Common myeloid progenitor, CD34-positive (primary cell): ENCODE measurements around the gene BTBD10.

Source experiments
- CTCF ChIA-PET: fragments of 350-600 bp; sonication (Branson Sonifier 250); formaldehyde crosslinking; loops from one replicate; lab custom pipeline; 2021; ENCODE audit warnings: antibody characterized with exemption; lab: Charles Lee
- POLR2A ChIA-PET: fragments of 350-600 bp; sonication (Branson Sonifier 250); formaldehyde crosslinking; loops from one replicate; lab custom pipeline; 2021; ENCODE audit warnings: antibody characterized with exemption; lab: Charles Lee
- DNase-seq, 3 donors: peaks; one replicate each; pipeline versions ENCODE4 v3.0.0 to v3.0.0-alpha.2; 2013
- H3K27ac ChIP-seq, 2 experiments: 1 replicate in 1 of 2; 2 replicates in 1 of 2; pipeline ENCODE4 v1.7.0; 2013; ENCODE audit warnings: inconsistent platforms in 2 of 2, low read length in 2 of 2, mild to moderate bottlenecking in 2 of 2, low read depth in 1 of 2, moderate library complexity in 1 of 2; ENCODE audit not compliant: severe bottlenecking in 2 of 2, insufficient read depth in 1 of 2, poor library complexity in 1 of 2
- H3K27me3 ChIP-seq, 5 experiments: replicated peaks in 2 of 5; 1 replicate in 3 of 5; 2 replicates in 2 of 5; pipeline versions ENCODE4 v1.6.1 to v1.7.0; 2013; ENCODE audit warnings: low read length in 4 of 5, mild to moderate bottlenecking in 2 of 5, moderate library complexity in 2 of 5, inconsistent platforms in 1 of 5; ENCODE audit not compliant: insufficient read depth in 5 of 5, control insufficient read depth in 4 of 5
- H3K36me3 ChIP-seq, 4 experiments: 1 replicate in 2 of 4; 2 replicates in 2 of 4; pipeline versions ENCODE4 v1.6.1 to v1.7.0; 2013; ENCODE audit warnings: low read length in 3 of 4, control low read depth in 1 of 4, mild to moderate bottlenecking in 1 of 4; ENCODE audit not compliant: control insufficient read depth in 4 of 4, insufficient read depth in 4 of 4
- H3K4me1 ChIP-seq, 4 experiments: 1 replicate in 3 of 4; 2 replicates in 1 of 4; pipeline versions ENCODE4 v1.6.1 to v1.7.1; 2013; ENCODE audit warnings: low read length in 3 of 4, mild to moderate bottlenecking in 3 of 4, control low read depth in 1 of 4, inconsistent platforms in 1 of 4, moderate library complexity in 1 of 4; ENCODE audit not compliant: control insufficient read depth in 4 of 4, insufficient read depth in 4 of 4; ENCODE audit errors: control extremely low read depth in 1 of 4
- H3K4me3 ChIP-seq, 7 experiments: 1 replicate in 4 of 7; 2 replicates in 3 of 7; pipeline versions ENCODE4 v1.5.1 to v1.7.0; 2013; ENCODE audit warnings: mild to moderate bottlenecking in 7 of 7, low read length in 6 of 7, moderate library complexity in 6 of 7, inconsistent platforms in 2 of 7, low read depth in 2 of 7, control low read depth in 1 of 7; ENCODE audit not compliant: insufficient read depth in 4 of 7, control insufficient read depth in 1 of 7; ENCODE audit errors: extremely low read depth in 1 of 7
- H3K9me3 ChIP-seq, 5 experiments: 1 replicate in 4 of 5; 2 replicates in 1 of 5; pipeline versions ENCODE4 v1.6.1 to v1.7.1; 2013; ENCODE audit warnings: low read length in 4 of 5, mild to moderate bottlenecking in 2 of 5, inconsistent platforms in 1 of 5, low read depth in 1 of 5, moderate library complexity in 1 of 5; ENCODE audit not compliant: control insufficient read depth in 4 of 5, insufficient read depth in 2 of 5; ENCODE audit errors: control extremely low read depth in 1 of 5
- WGBS: methylation state at CpG from one replicate; pipeline ENCODE4 v1.1.5; 2013; ENCODE audit not compliant: insufficient coverage; 5-methylcytosine and 5-hydroxymethylcytosine counted together

Gene BTBD10

GRCh38 chr11:13355191-13355590, 107.8 kb downstream of the BTBD10 start:
- POLR2A ChIA-PET = no interaction called here
- Histone ChIP-seq H3K4me1 (no peaks in the 10 kb centered on the region), H3K4me3 (no peak overlapping the region), H3K27me3 (no peaks in the 10 kb centered on the region), H3K27ac (no peak overlapping the region), H3K36me3 (peaks cover 0 to 6% (median 0%) of the 10 kb centered on the region in 4 experiments), H3K9me3 (no peaks in the 10 kb centered on the region)
- WGBS = 100% methylated on average over 4 of the region's 4 CpGs
- no peak for DNase-seq
- CTCF ChIA-PET = interaction anchor here (1.8 to 3.3 kb wide), 2 partner anchors 11 to 12 kb away, joined by 6 to 22 read pairs; no protein-coding TSS in a partner anchor

GRCh38 chr11:13354335-13354734, 108.7 kb downstream of the BTBD10 start:
- ChIA-PET CTCF (interaction anchor here (0.8 to 3.3 kb wide), 3 partner anchors 10 to 31 kb away, joined by 3 to 22 read pairs (median 4); no protein-coding TSS in a partner anchor), POLR2A (interaction anchor here (0.6 kb wide), 1 partner anchor 382 kb away, joined by 4 read pairs; no protein-coding TSS in a partner anchor)
- peaks cover 0 to 6% (median 0%) of the 10 kb centered on the region in 4 experiments for H3K36me3 ChIP-seq
- H3K4me3 ChIP-seq = no peak overlapping the region
- DNase-seq = peak in 1 of 3 donors; percentile 6
- H3K9me3 ChIP-seq = no peaks in the 10 kb centered on the region
- no peaks in the 10 kb centered on the region for H3K27me3 ChIP-seq
- 100% methylated on average over 5 of the region's 6 CpGs for WGBS
- no peak overlapping the region for H3K27ac ChIP-seq
- no peaks in the 10 kb centered on the region for H3K4me1 ChIP-seq

- H3K36me3 ChIP-seq = peaks cover 0 to 6% (median 0%) of the 10 kb centered on the region in 4 experiments
Observed at GRCh38 chr11:13352711-13353110, 110.3 kb downstream of the BTBD10 start.

GRCh38 chr11:13349581-13349980, 113.4 kb downstream of the BTBD10 start:
- H3K27me3 ChIP-seq = no peaks in the 10 kb centered on the region
- no peak overlapping the region for H3K27ac ChIP-seq
- POLR2A ChIA-PET = no interaction called here
- WGBS = 90% methylated on average over 3 of the region's 6 CpGs
- peaks cover 1 to 14% (median 12%) of the 10 kb centered on the region in 4 experiments for H3K4me1 ChIP-seq
- CTCF ChIA-PET = interaction anchor here (0.6 to 1.6 kb wide), 6 partner anchors 16 to 386 kb away, joined by 3 to 5 read pairs (median 4); no protein-coding TSS in a partner anchor
- no peaks in the 10 kb centered on the region for H3K36me3 ChIP-seq
- no peak for DNase-seq
- no peaks in the 10 kb centered on the region for H3K9me3 ChIP-seq
- no peak overlapping the region for H3K4me3 ChIP-seq

More at GRCh38 chr11:13352711-13353110, 110.3 kb downstream of the BTBD10 start:
- H3K27ac ChIP-seq = no peak overlapping the region
- ChIA-PET CTCF (interaction anchor here (0.7 to 3.3 kb wide), 8 partner anchors 9 to 90 kb away, joined by 3 to 22 read pairs (median 4); no protein-coding TSS in a partner anchor), POLR2A (no interaction called here)
- no peak for DNase-seq
- H3K4me1 ChIP-seq = peaks cover 1 to 14% (median 12%) of the 10 kb centered on the region in 4 experiments
- no peaks in the 10 kb centered on the region for H3K27me3 ChIP-seq
- WGBS = 86% methylated on average over 4 of the region's 6 CpGs
- H3K4me3 ChIP-seq = no peak overlapping the region
- H3K9me3 ChIP-seq = no peaks in the 10 kb centered on the region

GRCh38 chr11:13349046-13349445, 114.0 kb downstream of the BTBD10 start:
- ChIA-PET POLR2A (no interaction called here), CTCF (interaction anchor here (1.0 to 1.1 kb wide), 2 partner anchors 139 to 385 kb away, joined by 3 read pairs; no protein-coding TSS in a partner anchor)
- no peak overlapping the region for H3K27ac ChIP-seq
- 97% methylated on average over 6 of the region's 6 CpGs for WGBS
- H3K27me3 ChIP-seq = no peaks in the 10 kb centered on the region
- H3K4me3 ChIP-seq = no peak overlapping the region
- peaks cover 1 to 14% (median 12%) of the 10 kb centered on the region in 4 experiments for H3K4me1 ChIP-seq
- H3K9me3 ChIP-seq = no peaks in the 10 kb centered on the region
- H3K36me3 ChIP-seq = no peaks in the 10 kb centered on the region
- DNase-seq = no peak

GRCh38 chr11:13348305-13348704, 114.7 kb downstream of the BTBD10 start:
- POLR2A ChIA-PET = no interaction called here
- Histone ChIP-seq H3K4me1 (peaks cover 1 to 14% (median 12%) of the 10 kb centered on the region in 4 experiments), H3K27me3 (no peaks in the 10 kb centered on the region), H3K36me3 (no peaks in the 10 kb centered on the region), H3K27ac (no peak overlapping the region), H3K4me3 (no peak overlapping the region), H3K9me3 (no peaks in the 10 kb centered on the region)
- WGBS = 15% methylated on average over 3 of the region's 3 CpGs
- DNase-seq = peak in 2 of 3 donors; percentile 26 to 39
- CTCF ChIA-PET = interaction anchor here (1.6 kb wide), 1 partner anchor 12 kb away, joined by 4 read pairs; no protein-coding TSS in a partner anchor

- CTCF ChIA-PET = interaction anchor here (1.6 kb wide), 1 partner anchor 12 kb away, joined by 4 read pairs; no protein-coding TSS in a partner anchor
Observed at GRCh38 chr11:13347901-13348300, 115.1 kb downstream of the BTBD10 start.

More at GRCh38 chr11:13347901-13348300, 115.1 kb downstream of the BTBD10 start:
- no peaks in the 10 kb centered on the region for H3K9me3 ChIP-seq
- no peaks in the 10 kb centered on the region for H3K27me3 ChIP-seq
- peaks cover 1 to 14% (median 12%) of the 10 kb centered on the region in 4 experiments for H3K4me1 ChIP-seq
- no peak overlapping the region for H3K4me3 ChIP-seq
- H3K27ac ChIP-seq = no peak overlapping the region
- no peaks in the 10 kb centered on the region for H3K36me3 ChIP-seq
- no peak for DNase-seq
- whole genome bisulfite sequencing = 69% methylated on average over 6 of the region's 7 CpGs
- POLR2A ChIA-PET = no interaction called here
